SK-N-SH (cell line): ENCODE data around the gene GNA14. TPM values are rescaled to one million over a fixed set of nuclear protein-coding genes. Genes with fewer than 3 reads are reported as not detected.

Experiments used
- CTCF ChIA-PET: fragments of 300-600, 350-600 bp; formaldehyde crosslinking; extraction: SDS; loops from one replicate; lab custom pipeline; 2021; lab: Yijun Ruan, JAX
- POLR2A ChIA-PET: fragments of 350-600 bp; sonication (Branson Sonifier 250); formaldehyde crosslinking; extraction: SDS; loops from one replicate; lab custom pipeline; 2020; ENCODE audit warnings: antibody characterized with exemption, inconsistent platforms; lab: Yijun Ruan, JAX
- DNase-seq: peaks from one replicate; pipeline ENCODE4 v3.0.0; 2012
- H2AFZ ChIP-seq: fragments of 200-600 bp; sonication (generic); 2 replicates; pipeline ENCODE4 v1.8.1; 2016; ENCODE audit warnings: antibody characterized with exemption, mild to moderate bottlenecking, low read depth
- H3F3A ChIP-seq: fragments of 200-600 bp; sonication (generic); replicated peaks from 2 replicates; pipeline ENCODE3; 2016; ENCODE audit warnings: antibody characterized with exemption, mild to moderate bottlenecking; ENCODE audit not compliant: insufficient read depth
- H3K27ac ChIP-seq, 2 experiments: fragments of 200-500 bp in 1 of 2; fragments of 200-600 bp in 1 of 2; sonication (Bioruptor generic) in 1 of 2; sonication (generic), shearing (Covaris generic) in 1 of 2; 2 replicates each; pipeline versions ENCODE4 v1.5.1 to v1.6.1; 2014 to 2016; ENCODE audit warnings: low read depth in 2 of 2, inconsistent platforms in 1 of 2, low read length in 1 of 2, mild to moderate bottlenecking in 1 of 2, mixed read lengths in 1 of 2
- H3K27me3 ChIP-seq: fragments of 200-600 bp; sonication (generic), shearing (Covaris generic); 2 replicates; pipeline ENCODE4 v1.6.1; 2016; ENCODE audit warnings: mixed run types; ENCODE audit not compliant: insufficient read depth
- H3K36me3 ChIP-seq, 2 experiments: fragments of 200-500 bp in 1 of 2; fragments of 200-600 bp in 1 of 2; sonication (Bioruptor generic) in 1 of 2; sonication (generic) in 1 of 2; replicated peaks in 1 of 2; 2 replicates each; pipeline versions ENCODE3 to v1.5.1; 2014 to 2016; ENCODE audit warnings: low read length in 1 of 2, mild to moderate bottlenecking in 1 of 2; ENCODE audit not compliant: insufficient read depth in 2 of 2, control insufficient read depth in 1 of 2
- H3K4me1 ChIP-seq, 2 experiments: fragments of 200-500 bp in 1 of 2; fragments of 200-600 bp in 1 of 2; sonication (Bioruptor generic) in 1 of 2; sonication (generic), shearing (Covaris generic) in 1 of 2; 2 replicates each; pipeline versions ENCODE4 v1.5.1 to v1.6.1; 2014 to 2016; ENCODE audit warnings: low read depth in 1 of 2, low read length in 1 of 2, mixed run types in 1 of 2; ENCODE audit not compliant: insufficient read depth in 2 of 2, control insufficient read depth in 1 of 2
- H3K4me2 ChIP-seq: fragments of 200-600 bp; sonication (generic), shearing (Covaris generic); 2 replicates; pipeline ENCODE4 v1.6.1; 2017; ENCODE audit warnings: mixed run types
- H3K4me3 ChIP-seq, 2 experiments: fragments of 200-500 bp in 1 of 2; fragments of 200-600 bp in 1 of 2; sonication (Bioruptor generic) in 1 of 2; sonication (generic), shearing (Covaris generic) in 1 of 2; 2 replicates each; pipeline versions ENCODE4 v1.5.1 to v1.8.1; 2014 to 2016; ENCODE audit warnings: low read depth in 2 of 2, inconsistent platforms in 1 of 2, low read length in 1 of 2, mild to moderate bottlenecking in 1 of 2, mixed read lengths in 1 of 2, moderate library complexity in 1 of 2
- H3K79me2 ChIP-seq: fragments of 200-600 bp; sonication (generic); 2 replicates; pipeline ENCODE4 v1.8.1; 2017; ENCODE audit warnings: mild to moderate bottlenecking; ENCODE audit not compliant: insufficient read depth
- H3K9ac ChIP-seq: fragments of 200-600 bp; sonication (generic); 2 replicates; pipeline ENCODE4 v1.6.1; 2017; ENCODE audit warnings: mixed run types
- H3K9me2 ChIP-seq: fragments of 200-600 bp; sonication (generic); 2 replicates; pipeline ENCODE4 v1.6.1; 2017; ENCODE audit warnings: mixed run types
- H3K9me3 ChIP-seq: fragments of 200-600 bp; sonication (generic); 2 replicates; pipeline ENCODE4 v1.6.1; 2017; ENCODE audit warnings: mixed run types, mild to moderate bottlenecking, moderate library complexity
- H4K20me1 ChIP-seq: fragments of 200-600 bp; sonication (generic); 2 replicates; pipeline ENCODE4 v1.6.1; 2017; ENCODE audit warnings: mild to moderate bottlenecking, mixed run types; ENCODE audit not compliant: insufficient read depth
- ELF1 ChIP-seq: IDR thresholded peaks from 2 replicates; pipeline ENCODE4 v1.4.0; 2012
- EP300 ChIP-seq, 2 experiments: IDR thresholded peaks; 2 replicates each; pipeline versions ENCODE4 v1.4.0 to v1.6.1; 2012; ENCODE audit warnings: borderline replicate concordance in 1 of 2, low read depth in 1 of 2, low read length in 1 of 2
- FOXM1 ChIP-seq: IDR thresholded peaks from 2 replicates; pipeline ENCODE4 v1.4.0; 2012; ENCODE audit warnings: low read depth, mild to moderate bottlenecking
- GATA2 ChIP-seq: sonication (generic); formaldehyde crosslinking; IDR thresholded peaks from 2 replicates; pipeline ENCODE4 v1.5.0; 2020; ENCODE audit warnings: mild to moderate bottlenecking, missing genetic modification reagents
- RCOR1 ChIP-seq: fragments of 150-350 bp; IDR thresholded peaks from 2 replicates; pipeline ENCODE4 v1.6.1; 2017; ENCODE audit warnings: antibody characterized with exemption, low read length
- RFX5 ChIP-seq: IDR thresholded peaks from 2 replicates; pipeline ENCODE4 v1.6.1; 2012; ENCODE audit warnings: mild to moderate bottlenecking, improper control_type of control experiment, low read length
- SMC3 ChIP-seq: IDR thresholded peaks from 2 replicates; pipeline ENCODE4 v1.6.1; 2012; ENCODE audit warnings: low read depth, low read length, improper control_type of control experiment
- TCF12 ChIP-seq: IDR thresholded peaks from 2 replicates; pipeline ENCODE4 v1.4.0; 2012
- TEAD4 ChIP-seq: IDR thresholded peaks from 2 replicates; pipeline ENCODE4 v1.4.0; 2012; ENCODE audit warnings: mild to moderate bottlenecking, borderline replicate concordance; ENCODE audit not compliant: insufficient read depth
- WGBS: methylation state at CpG from one replicate; pipeline ENCODE4 v1.1.6; 2017; ENCODE audit warnings: low lambda C conversion rate; 5-methylcytosine and 5-hydroxymethylcytosine counted together
- polyA plus RNA-seq, 3 experiments: library from polyadenylated mRNA; depleted of rRNA; stranded (reverse); fragments of >200 nt; gene quantifications; 2 replicates each; pipeline ENCODE4 v1.2.3, GENCODE V29; 2012
- TF ChIP-seq, protein P1 (sequence below): IDR thresholded peaks from 2 replicates; pipeline ENCODE4 v1.4.0; 2012; ENCODE audit warnings: low read depth, borderline replicate concordance
- TF ChIP-seq, protein P2 (sequence below): IDR thresholded peaks from 2 replicates; pipeline ENCODE4 v1.4.0; 2012; ENCODE audit warnings: low read depth
- TF ChIP-seq, protein P3 (sequence below): IDR thresholded peaks from 2 replicates; pipeline ENCODE4 v1.6.1; 2012; ENCODE audit warnings: mild to moderate bottlenecking, low read depth, low read length, moderate library complexity

GNA14 gene
- polyA plus RNA-seq, 1 of the 3 experiments (the other 2 are of a cell fraction) = 0.15 TPM

GRCh38 chr9:77498891-77499290, 149.2 kb downstream of the GNA14 start:
- H3K9me2 ChIP-seq = no peaks in the 10 kb centered on the region
- H3K79me2 ChIP-seq = no peaks in the 10 kb centered on the region
- no peak overlapping the region for H3K4me2 ChIP-seq
- no peak for DNase-seq
- peaks cover 19% of the 10 kb centered on the region for H3F3A ChIP-seq
- H3K4me3 ChIP-seq = no peak overlapping the region
- ChIA-PET CTCF (no interaction called here), POLR2A (no interaction called here)
- no peaks in the 10 kb centered on the region for H4K20me1 ChIP-seq
- no peak overlapping the region for H3K27ac ChIP-seq
- H2AFZ ChIP-seq = no peak overlapping the region
- 64% methylated on average over 1 of the region's 1 CpG for WGBS
- peaks cover 3 to 19% of the 10 kb centered on the region in 2 experiments; a peak in 3 of 4 replicates for H3K4me1 ChIP-seq
- no peak overlapping the region for H3K9ac ChIP-seq
- no peaks in the 10 kb centered on the region for H3K9me3 ChIP-seq
- no peak for TF ChIP-seq RCOR1
- no peaks in the 10 kb centered on the region for H3K27me3 ChIP-seq
- H3K36me3 ChIP-seq = no peaks in the 10 kb centered on the region

DNA sequence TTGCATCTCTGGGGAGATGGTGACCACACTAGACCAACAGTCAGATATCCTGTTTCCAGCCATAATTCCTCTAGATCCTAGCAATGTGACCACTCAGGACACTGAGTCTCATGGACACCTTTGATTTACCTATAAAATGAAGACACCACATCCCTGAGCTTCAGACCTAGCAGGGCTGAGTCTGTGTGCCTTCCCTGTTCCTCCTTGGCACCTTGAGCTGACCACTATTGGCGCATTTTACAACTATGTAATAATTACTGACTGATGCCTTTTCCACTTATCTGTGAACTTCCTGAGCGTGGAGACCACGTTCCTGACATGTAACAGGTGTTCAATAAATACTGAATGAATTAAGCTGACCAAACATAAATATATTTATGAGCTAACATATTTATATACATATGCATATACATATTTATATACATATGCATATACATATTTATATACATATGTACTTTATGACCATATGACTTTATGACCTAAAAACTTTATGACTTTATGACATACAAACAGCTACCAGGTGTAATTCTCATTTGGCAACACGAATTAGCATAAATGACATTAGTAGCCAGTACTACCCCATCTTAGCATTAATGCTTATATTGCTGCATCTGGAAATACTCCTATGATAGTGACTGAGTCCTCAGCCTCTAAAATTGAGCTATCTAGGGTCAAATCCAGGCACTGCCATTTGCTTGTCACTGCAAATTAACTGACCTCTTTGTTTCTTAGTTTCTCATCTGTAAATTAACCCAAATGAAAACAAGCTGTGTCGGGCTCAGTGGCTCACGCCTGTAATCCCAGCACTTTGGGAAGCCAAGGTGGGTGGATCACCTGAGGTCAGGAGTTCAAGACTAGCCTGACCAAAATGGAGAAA, 150.6 kb downstream of the GNA14 start:
- ChIA-PET POLR2A (no interaction called here), CTCF (interaction anchor here (0.6 to 1.4 kb wide), 5 partner anchors 50 to 550 kb away, joined by 3 read pairs; no protein-coding TSS in a partner anchor)
- peak; percentile 26 for DNase-seq
- Histone ChIP-seq H3K27me3 (no peaks in the 10 kb centered on the region), H3K4me3 (no peak overlapping the region), H3K9me3 (no peaks in the 10 kb centered on the region), H3K79me2 (no peaks in the 10 kb centered on the region), H3K9ac (no peak overlapping the region), H4K20me1 (no peaks in the 10 kb centered on the region), H3F3A (peaks cover 19% of the 10 kb centered on the region), H3K4me1 (peaks cover 3 to 19% of the 10 kb centered on the region in 2 experiments; a peak in 3 of 4 replicates), H3K27ac (peak overlapping the region; percentile 7 to 91; a peak in 2 of 4 replicates), H3K4me2 (no peak overlapping the region), H3K36me3 (no peaks in the 10 kb centered on the region), H3K9me2 (no peaks in the 10 kb centered on the region), H2AFZ (no peak overlapping the region)
- TF ChIP-seq GATA2 (CRISPR knock-in tag) (peak; percentile 17; the same call in 1 of the 2 replicates), TCF12 (peak; percentile 34; the same call in 1 of the 2 replicates), EP300 (IDR thresholded peaks at IDR 0.05; ENCODE audit: borderline replicate concordance in 1 of 2, low read depth in 1 of 2, low read length in 1 of 2) (peak in 1 of 2 experiments; percentile 73; a peak in 2 of 4 replicates)
- TF ChIP-seq, protein P1, sequence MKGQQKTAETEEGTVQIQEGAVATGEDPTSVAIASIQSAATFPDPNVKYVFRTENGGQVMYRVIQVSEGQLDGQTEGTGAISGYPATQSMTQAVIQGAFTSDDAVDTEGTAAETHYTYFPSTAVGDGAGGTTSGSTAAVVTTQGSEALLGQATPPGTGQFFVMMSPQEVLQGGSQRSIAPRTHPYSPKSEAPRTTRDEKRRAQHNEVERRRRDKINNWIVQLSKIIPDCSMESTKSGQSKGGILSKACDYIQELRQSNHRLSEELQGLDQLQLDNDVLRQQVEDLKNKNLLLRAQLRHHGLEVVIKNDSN = no peak
- 87% methylated on average over 6 of the region's 6 CpGs for WGBS

DNA sequence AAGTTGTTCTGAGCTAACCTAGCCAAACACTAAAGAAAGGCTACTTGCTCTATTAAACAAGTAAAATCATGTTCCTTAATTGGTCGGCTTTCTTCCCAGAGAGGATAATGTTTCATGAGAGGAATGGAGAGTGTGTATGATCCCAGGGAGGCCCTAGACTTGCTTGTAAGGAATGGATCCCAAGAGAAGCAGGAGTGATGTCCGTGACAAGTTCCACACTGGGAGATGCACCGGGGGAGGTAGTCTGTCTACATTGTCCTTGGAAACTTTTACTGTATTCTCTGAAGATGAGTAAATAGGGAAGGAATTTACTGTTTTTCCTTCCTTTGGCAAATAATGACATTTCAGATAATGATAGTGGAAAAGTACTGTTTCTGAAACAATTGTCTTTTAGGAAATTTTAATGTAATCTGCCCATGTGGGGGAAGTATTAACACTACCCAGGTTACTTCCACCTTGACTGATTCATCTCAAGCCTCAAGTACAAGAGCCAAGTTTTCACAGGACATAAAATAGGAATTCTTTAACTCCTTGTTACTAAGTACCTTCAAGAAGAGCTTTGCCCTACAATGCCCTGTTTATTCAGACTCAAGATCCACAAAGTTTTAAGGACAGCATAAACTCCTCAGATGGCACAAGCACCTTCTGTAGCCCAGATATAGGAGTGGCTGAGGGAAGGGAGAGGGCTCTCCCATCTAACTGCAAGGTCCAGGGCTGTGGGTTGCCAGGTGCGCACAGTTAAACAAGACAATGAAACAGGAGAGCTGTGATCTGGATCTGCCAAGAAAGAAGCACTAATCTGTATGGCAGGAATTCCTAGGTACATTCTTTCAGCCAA, 152.1 kb downstream of the GNA14 start:
- peak overlapping the region; percentile 42; the same call in 1 of the 2 replicates for H3K9ac ChIP-seq
- TF ChIP-seq, protein P2, sequence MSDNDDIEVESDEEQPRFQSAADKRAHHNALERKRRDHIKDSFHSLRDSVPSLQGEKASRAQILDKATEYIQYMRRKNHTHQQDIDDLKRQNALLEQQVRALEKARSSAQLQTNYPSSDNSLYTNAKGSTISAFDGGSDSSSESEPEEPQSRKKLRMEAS = peak; percentile 57; the same call in 1 of the 2 replicates
- no peak for TF ChIP-seq ELF1
- TF ChIP-seq RFX5 = no peak
- TF ChIP-seq, protein P3, sequence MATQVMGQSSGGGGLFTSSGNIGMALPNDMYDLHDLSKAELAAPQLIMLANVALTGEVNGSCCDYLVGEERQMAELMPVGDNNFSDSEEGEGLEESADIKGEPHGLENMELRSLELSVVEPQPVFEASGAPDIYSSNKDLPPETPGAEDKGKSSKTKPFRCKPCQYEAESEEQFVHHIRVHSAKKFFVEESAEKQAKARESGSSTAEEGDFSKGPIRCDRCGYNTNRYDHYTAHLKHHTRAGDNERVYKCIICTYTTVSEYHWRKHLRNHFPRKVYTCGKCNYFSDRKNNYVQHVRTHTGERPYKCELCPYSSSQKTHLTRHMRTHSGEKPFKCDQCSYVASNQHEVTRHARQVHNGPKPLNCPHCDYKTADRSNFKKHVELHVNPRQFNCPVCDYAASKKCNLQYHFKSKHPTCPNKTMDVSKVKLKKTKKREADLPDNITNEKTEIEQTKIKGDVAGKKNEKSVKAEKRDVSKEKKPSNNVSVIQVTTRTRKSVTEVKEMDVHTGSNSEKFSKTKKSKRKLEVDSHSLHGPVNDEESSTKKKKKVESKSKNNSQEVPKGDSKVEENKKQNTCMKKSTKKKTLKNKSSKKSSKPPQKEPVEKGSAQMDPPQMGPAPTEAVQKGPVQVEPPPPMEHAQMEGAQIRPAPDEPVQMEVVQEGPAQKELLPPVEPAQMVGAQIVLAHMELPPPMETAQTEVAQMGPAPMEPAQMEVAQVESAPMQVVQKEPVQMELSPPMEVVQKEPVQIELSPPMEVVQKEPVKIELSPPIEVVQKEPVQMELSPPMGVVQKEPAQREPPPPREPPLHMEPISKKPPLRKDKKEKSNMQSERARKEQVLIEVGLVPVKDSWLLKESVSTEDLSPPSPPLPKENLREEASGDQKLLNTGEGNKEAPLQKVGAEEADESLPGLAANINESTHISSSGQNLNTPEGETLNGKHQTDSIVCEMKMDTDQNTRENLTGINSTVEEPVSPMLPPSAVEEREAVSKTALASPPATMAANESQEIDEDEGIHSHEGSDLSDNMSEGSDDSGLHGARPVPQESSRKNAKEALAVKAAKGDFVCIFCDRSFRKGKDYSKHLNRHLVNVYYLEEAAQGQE = no peak
- TF ChIP-seq SMC3 = no peak; the same call in 1 of the 2 replicates
- no peak for TF ChIP-seq GATA2 (CRISPR knock-in tag)
- peak; percentile 56; the same call in 1 of the 2 replicates for TF ChIP-seq TEAD4
- TF ChIP-seq FOXM1 = no peak
- TF ChIP-seq, protein P1 = no peak

More for the DNA sequence above, 152.1 kb downstream of the GNA14 start:
- Histone ChIP-seq H3K79me2 (no peaks in the 10 kb centered on the region), H3F3A (peaks cover 19% of the 10 kb centered on the region), H3K27ac (peak overlapping the region; percentile 73 to 91; a peak in 3 of 4 replicates), H3K9me2 (no peaks in the 10 kb centered on the region), H2AFZ (peak overlapping the region; percentile 76), H3K36me3 (no peaks in the 10 kb centered on the region), H3K4me2 (peak overlapping the region; percentile 53), H3K4me1 (peaks cover 3 to 19% of the 10 kb centered on the region in 2 experiments; a peak in 3 of 4 replicates), H3K4me3 (peak overlapping the region in 1 of 2 experiments; percentile 2; a peak in 1 of 4 replicates), H3K9me3 (no peaks in the 10 kb centered on the region), H3K27me3 (no peaks in the 10 kb centered on the region), H4K20me1 (no peaks in the 10 kb centered on the region)
- 38% methylated on average over 4 of the region's 4 CpGs for WGBS
- peak; percentile 17 for DNase-seq
- ChIA-PET POLR2A (no interaction called here), CTCF (no interaction called here)
